BJ (cell line): ENCODE results near the gene GAPVD1. TPM values are rescaled to one million over a fixed set of nuclear protein-coding genes. Genes with fewer than 3 reads are reported as not detected.

Experiments used
- CTCF ChIA-PET: fragments of 350-600 bp; formaldehyde crosslinking; extraction: SDS; loops from one replicate; lab custom pipeline; 2021; ENCODE audit warnings: antibody characterized with exemption, inconsistent platforms; lab: Yijun Ruan, JAX
- POLR2A ChIA-PET: fragments of 300-600 bp; sonication (Branson Sonifier 250); formaldehyde crosslinking; extraction: SDS; loops from one replicate; lab custom pipeline; 2021; ENCODE audit warnings: antibody characterized with exemption; lab: Charles Lee
- DNase-seq: peaks from one replicate; pipeline ENCODE4 v3.0.0-alpha.2; 2011; ENCODE audit warnings: low read depth
- H3K27me3 ChIP-seq: 2 replicates; pipeline ENCODE4 v1.6.0; 2011; ENCODE audit warnings: low read length; ENCODE audit not compliant: control insufficient read depth, insufficient read depth
- H3K36me3 ChIP-seq: 2 replicates; pipeline ENCODE4 v1.5.1; 2011; ENCODE audit warnings: low read length; ENCODE audit not compliant: control insufficient read depth, insufficient read depth
- H3K4me3 ChIP-seq: 2 replicates; pipeline ENCODE4 v1.5.1; 2011; ENCODE audit warnings: low read depth, mild to moderate bottlenecking, control low read depth, low read length
- polyA plus RNA-seq: library from polyadenylated mRNA; depleted of rRNA; stranded (reverse); fragments of >200 nt; gene quantifications from 2 replicates; pipeline ENCODE4 v1.2.3, GENCODE V29; 2011
- TF ChIP-seq, protein P1 (sequence below): IDR thresholded peaks from 2 replicates; pipeline ENCODE4 v1.5.1; 2011; ENCODE audit warnings: low read depth, mild to moderate bottlenecking, control low read depth, inconsistent platforms, low read length, moderate library complexity; ENCODE audit not compliant: insufficient read depth

Gene GAPVD1
- polyA plus RNA-seq, 1 experiment = 11.6 TPM

GRCh38 chr9:125268394-125269013, 6.9 kb downstream of the GAPVD1 start:
- Histone ChIP-seq H3K36me3 (peaks cover 3% of the 10 kb centered on the region), H3K4me3 (no peak overlapping the region), H3K27me3 (no peaks in the 10 kb centered on the region)
- no peak for DNase-seq
- TF ChIP-seq, protein P1, sequence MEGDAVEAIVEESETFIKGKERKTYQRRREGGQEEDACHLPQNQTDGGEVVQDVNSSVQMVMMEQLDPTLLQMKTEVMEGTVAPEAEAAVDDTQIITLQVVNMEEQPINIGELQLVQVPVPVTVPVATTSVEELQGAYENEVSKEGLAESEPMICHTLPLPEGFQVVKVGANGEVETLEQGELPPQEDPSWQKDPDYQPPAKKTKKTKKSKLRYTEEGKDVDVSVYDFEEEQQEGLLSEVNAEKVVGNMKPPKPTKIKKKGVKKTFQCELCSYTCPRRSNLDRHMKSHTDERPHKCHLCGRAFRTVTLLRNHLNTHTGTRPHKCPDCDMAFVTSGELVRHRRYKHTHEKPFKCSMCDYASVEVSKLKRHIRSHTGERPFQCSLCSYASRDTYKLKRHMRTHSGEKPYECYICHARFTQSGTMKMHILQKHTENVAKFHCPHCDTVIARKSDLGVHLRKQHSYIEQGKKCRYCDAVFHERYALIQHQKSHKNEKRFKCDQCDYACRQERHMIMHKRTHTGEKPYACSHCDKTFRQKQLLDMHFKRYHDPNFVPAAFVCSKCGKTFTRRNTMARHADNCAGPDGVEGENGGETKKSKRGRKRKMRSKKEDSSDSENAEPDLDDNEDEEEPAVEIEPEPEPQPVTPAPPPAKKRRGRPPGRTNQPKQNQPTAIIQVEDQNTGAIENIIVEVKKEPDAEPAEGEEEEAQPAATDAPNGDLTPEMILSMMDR = no peak
- ChIA-PET POLR2A (no interaction called here), CTCF (interaction anchor here (0.8 to 1.2 kb wide), 2 partner anchors 12 to 45 kb away, joined by 4 read pairs; no protein-coding TSS in a partner anchor)

- H3K36me3 ChIP-seq = peaks cover 2% of the 10 kb centered on the region; the same call in 1 of the 2 replicates
- no peak for DNase-seq
- no peak overlapping the region for H3K4me3 ChIP-seq
- no peaks in the 10 kb centered on the region for H3K27me3 ChIP-seq
- ChIA-PET CTCF (interaction anchor here (0.8 to 1.2 kb wide), 2 partner anchors 13 to 45 kb away, joined by 4 read pairs; no protein-coding TSS in a partner anchor), POLR2A (no interaction called here)
- TF ChIP-seq, protein P1 = no peak
These were observed 7.4 kb downstream of the GAPVD1 start for GRCh38 chr9:125269014-125269397.

- CTCF ChIA-PET = no interaction called here
- TF ChIP-seq, protein P1 = no peak
These were observed 9.5 kb downstream of the GAPVD1 start for GRCh38 chr9:125271081-125271480.

GRCh38 chr9:125272697-125273096, 11.1 kb downstream of the GAPVD1 start:
- POLR2A ChIA-PET = interaction anchor here (0.9 kb wide), 1 partner anchor 115 kb away, joined by 3 read pairs; no protein-coding TSS in a partner anchor
- CTCF ChIA-PET = interaction anchor here (1.1 to 1.4 kb wide), 3 partner anchors 9 to 25 kb away, joined by 3 to 4 read pairs (median 4); no protein-coding TSS in a partner anchor
- TF ChIP-seq, protein P1 = no peak
- no peaks in the 10 kb centered on the region for H3K36me3 ChIP-seq
- DNase-seq = no peak
- H3K27me3 ChIP-seq = no peaks in the 10 kb centered on the region
- H3K4me3 ChIP-seq = no peak overlapping the region

More at GRCh38 chr9:125271081-125271480, 9.5 kb downstream of the GAPVD1 start:
- no peak for DNase-seq
- POLR2A ChIA-PET = no interaction called here
- Histone ChIP-seq H3K27me3 (no peaks in the 10 kb centered on the region), H3K4me3 (no peak overlapping the region), H3K36me3 (peaks cover 2% of the 10 kb centered on the region; the same call in 1 of the 2 replicates)

- Histone ChIP-seq H3K36me3 (no peaks in the 10 kb centered on the region; the same call in 1 of the 2 replicates), H3K4me3 (no peak overlapping the region), H3K27me3 (no peaks in the 10 kb centered on the region)
- ChIA-PET POLR2A (no interaction called here), CTCF (interaction anchor here (1.2 kb wide), 1 partner anchor 10 kb away, joined by 3 read pairs; no protein-coding TSS in a partner anchor)
- DNase-seq = no peak
- TF ChIP-seq, protein P1 = no peak
These were observed 15.1 kb downstream of the GAPVD1 start for GRCh38 chr9:125276771-125277170.
